ENCODE data around the gene GORASP1.

Gene GORASP1

GRCh38 chr3:39107388-39108199 is at the start of gene GORASP1, which contains the start of gene TTC21A:
Gene GORASP1 (minus strand): TSS chr3:39107627. CDS start chr3:39107541, 86 bp downstream.
Gene TTC21A (plus strand): TSS chr3:39107680. CDS start chr3:39107838, 158 bp downstream.
- no peak for TF ChIP-seq CTCF (IDR thresholded peaks at IDR 0.05; ENCODE audit: control insufficient read depth, insufficient read depth, low read depth, low read length, missing control alignments)
- H3K4me3 ChIP-seq (ENCODE audit: control insufficient read depth, low read depth, low read length): peak within 1 kb of the TSS; percentile 89
- peak; percentile 55 for DNase-seq (ENCODE audit: low read depth)

GRCh38 chr3:39156421-39156820 is 49.0 kb upstream of the GORASP1 start:
- TF ChIP-seq CTCF (IDR thresholded peaks at IDR 0.05; ENCODE audit: control insufficient read depth, insufficient read depth, low read depth, low read length, missing control alignments): no peak

GRCh38 chr3:39154280-39155021 is 47.0 kb upstream of the GORASP1 start:
- no peak for DNase-seq (ENCODE audit: low read depth)
- no peak for TF ChIP-seq CTCF (IDR thresholded peaks at IDR 0.05; ENCODE audit: control insufficient read depth, insufficient read depth, low read depth, low read length, missing control alignments)
- no peak overlapping the region for H3K4me3 ChIP-seq (ENCODE audit: control insufficient read depth, low read depth, low read length)

More at GRCh38 chr3:39156421-39156820, 49.0 kb upstream of the GORASP1 start:
- no peak for DNase-seq (ENCODE audit: low read depth)
- H3K4me3 ChIP-seq (ENCODE audit: control insufficient read depth, low read depth, low read length): no peak overlapping the region

GRCh38 chr3:39153977-39154279 is 46.5 kb upstream of the GORASP1 start:
- peak overlapping the region; percentile 37 for H3K4me3 ChIP-seq (ENCODE audit: control insufficient read depth, low read depth, low read length)
- no peak for TF ChIP-seq CTCF (IDR thresholded peaks at IDR 0.05; ENCODE audit: control insufficient read depth, insufficient read depth, low read depth, low read length, missing control alignments)

GRCh38 chr3:39150803-39151631 is 43.6 kb upstream of the GORASP1 start:
- DNase-seq (ENCODE audit: low read depth): peak; percentile 78
- TF ChIP-seq CTCF (IDR thresholded peaks at IDR 0.05; ENCODE audit: control insufficient read depth, insufficient read depth, low read depth, low read length, missing control alignments): no peak
- peak overlapping the region; percentile 72 for H3K4me3 ChIP-seq (ENCODE audit: control insufficient read depth, low read depth, low read length)

More at GRCh38 chr3:39153977-39154279, 46.5 kb upstream of the GORASP1 start:
- no peak for DNase-seq (ENCODE audit: low read depth)

- DNase-seq (ENCODE audit: low read depth): no peak
- peak overlapping the region; percentile 72 for H3K4me3 ChIP-seq (ENCODE audit: control insufficient read depth, low read depth, low read length)
- TF ChIP-seq CTCF (IDR thresholded peaks at IDR 0.05; ENCODE audit: control insufficient read depth, insufficient read depth, low read depth, low read length, missing control alignments): no peak
Measured at GRCh38 chr3:39150148-39150802, 42.8 kb upstream of the GORASP1 start.

All from AG09309 (cell line).